OCI-LY7 (cell line): ENCODE data around the gene MRPL18. TPM values are rescaled to one million over a fixed set of nuclear protein-coding genes. Genes with fewer than 3 reads are reported as not detected.
"Not testable (repeated sequence)": the region's sequence is repeated elsewhere in the genome, so short reads cannot be mapped to it uniquely, and the experiment has no call there.

Experiments used
- BruUV-seq: library from RNA; stranded (reverse); fragments of 400-500 nt; replicated peaks from 2 replicates; lab custom pipeline; 2021; lab: Mats Ljungman, UMichigan
- CTCF ChIA-PET: fragments of 300-600 bp; sonication (Branson Sonifier 250); formaldehyde crosslinking; loops from one replicate; lab custom pipeline; 2022; ENCODE audit warnings: antibody characterized with exemption; ENCODE audit not compliant: unreplicated experiment; lab: Charles Lee
- POLR2A ChIA-PET: fragments of 300-600 bp; sonication (Branson Sonifier 250); formaldehyde crosslinking; loops from one replicate; lab custom pipeline; 2022; ENCODE audit warnings: antibody characterized with exemption; lab: Charles Lee
- DNase-seq: peaks from one replicate; pipeline ENCODE4 v3.0.0-alpha.2; 2015; ENCODE audit warnings: low spot score
- H2AFZ ChIP-seq: fragments of 200-600 bp; sonication (generic), shearing (Covaris generic); 2 replicates; pipeline ENCODE4 v1.6.1; 2014; ENCODE audit warnings: mild to moderate bottlenecking, antibody characterized with exemption, low read length, moderate library complexity
- H3K27ac ChIP-seq: fragments of 200-600 bp; sonication (generic); 2 replicates; pipeline ENCODE4 v1.5.1; 2014; ENCODE audit warnings: mixed run types, low read depth, mild to moderate bottlenecking, moderate library complexity, low read length, inconsistent platforms; ENCODE audit not compliant: poor library complexity, severe bottlenecking
- H3K36me3 ChIP-seq: fragments of 200-600 bp; sonication (generic); 2 replicates; pipeline ENCODE4 v1.6.1; 2014; ENCODE audit warnings: mild to moderate bottlenecking, antibody characterized with exemption, low read length, moderate library complexity, mixed read lengths; ENCODE audit not compliant: insufficient read depth
- H3K4me1 ChIP-seq: fragments of 200-600 bp; sonication (generic); 2 replicates; pipeline ENCODE4 v1.5.1; 2014; ENCODE audit warnings: mild to moderate bottlenecking, low read length; ENCODE audit not compliant: insufficient read depth, poor library complexity, severe bottlenecking
- H3K4me2 ChIP-seq: fragments of 200-600 bp; sonication (generic); 2 replicates; pipeline ENCODE4 v1.6.1; 2014; ENCODE audit warnings: mild to moderate bottlenecking, low read length
- H3K4me3 ChIP-seq: fragments of 200-600 bp; sonication (generic); 2 replicates; pipeline ENCODE4 v1.5.1; 2014; ENCODE audit warnings: mild to moderate bottlenecking, low read depth, low read length; ENCODE audit not compliant: poor library complexity, severe bottlenecking
- H3K79me2 ChIP-seq: fragments of 200-600 bp; sonication (generic); 2 replicates; pipeline ENCODE4 v1.6.1; 2016; ENCODE audit warnings: low read depth, mild to moderate bottlenecking, low read length, moderate library complexity, mixed read lengths; ENCODE audit not compliant: insufficient read depth
- H3K9me2 ChIP-seq: fragments of 200-600 bp; sonication (generic); 2 replicates; pipeline ENCODE4 v1.6.1; 2016; ENCODE audit warnings: mild to moderate bottlenecking, low read length, mixed read lengths; ENCODE audit not compliant: insufficient read depth
- H3K9me3 ChIP-seq: fragments of 200-600 bp; sonication (generic); 2 replicates; pipeline ENCODE4 v1.6.1; 2014; ENCODE audit warnings: mild to moderate bottlenecking, mixed run types, low read length, mixed read lengths
- H4K20me1 ChIP-seq: fragments of 200-600 bp; sonication (generic); 2 replicates; pipeline ENCODE4 v1.6.1; 2014; ENCODE audit warnings: mild to moderate bottlenecking, antibody characterized with exemption, low read length, moderate library complexity, mixed read lengths; ENCODE audit not compliant: insufficient read depth
- EZH2phosphoT487 ChIP-seq: fragments of 200-600 bp; sonication (generic); IDR thresholded peaks from 2 replicates; pipeline ENCODE4 v1.6.1; 2018; ENCODE audit warnings: low read depth, borderline replicate concordance, mild to moderate bottlenecking, mixed run types, antibody characterized with exemption, low read length, moderate library complexity, mixed read lengths
- intact Hi-C: fragments of 100-400 bp; cut with micrococcal nuclease; formaldehyde crosslinking; loops from one replicate; pipeline ENCODE4 v1.10.0; 2022; ENCODE audit not compliant: unreplicated experiment
- total RNA-seq, 2 experiments: library from RNA; depleted of rRNA in 1 of 2; stranded (reverse); fragments of >200 nt in 1 of 2; shearing (Covaris generic) in 1 of 2; gene quantifications; 2 replicates each; pipeline ENCODE4 v1.2.3, GENCODE V29; 2014 to 2022
- TF ChIP-seq, protein P1 (sequence below): fragments of 200-600 bp; sonication (generic); conservative IDR thresholded peaks from 2 replicates; pipeline ENCODE4 v1.5.1; 2014; ENCODE audit warnings: mild to moderate bottlenecking, antibody characterized with exemption, low read length, moderate library complexity, mixed read lengths

MRPL18 gene
- total RNA-seq, 2 experiments from 2014 or later = 117 to 128 TPM

DNA sequence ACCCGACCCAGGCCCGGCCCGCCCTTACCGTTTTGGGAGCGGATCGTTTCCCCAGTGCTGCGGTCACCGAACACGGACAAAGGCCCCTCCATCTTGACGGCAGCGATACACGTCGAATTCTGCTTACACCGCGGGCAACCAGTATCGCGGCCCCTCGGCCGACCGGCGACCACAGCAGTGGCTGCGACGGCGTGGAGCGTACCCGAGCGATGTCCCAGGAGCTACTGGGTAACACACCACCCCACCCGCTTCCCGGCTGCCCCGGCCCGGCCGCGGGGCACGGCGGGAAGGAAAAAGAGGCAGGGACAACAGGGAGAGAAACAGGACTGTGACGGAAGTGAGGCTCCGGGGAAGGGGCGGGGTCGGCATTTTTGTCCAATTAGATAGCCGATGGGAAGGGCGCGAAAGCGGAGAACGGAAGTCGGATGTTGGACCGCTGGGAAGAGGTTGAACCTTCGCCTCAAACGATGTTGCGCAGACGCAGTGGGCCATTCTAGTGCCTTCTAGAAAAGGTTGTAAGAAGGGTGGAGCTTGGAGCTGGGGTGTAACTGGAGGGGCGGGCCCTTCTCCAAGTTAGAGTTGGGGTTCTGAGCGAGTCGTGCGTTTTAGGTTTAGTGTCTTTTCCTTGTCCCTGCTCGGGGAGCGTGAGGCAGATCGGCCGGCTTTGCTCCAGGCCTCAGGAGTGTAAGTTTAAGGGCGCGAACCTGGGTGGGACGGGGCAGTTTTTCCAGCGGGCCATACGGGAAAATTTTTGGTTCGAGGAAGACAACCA lies 704 bp upstream of the MRPL18 start, which contains the start of gene TCP1:
TSS of gene TCP1 (minus strand) at position 226 of the 772 bp plus-strand sequence. CDS start at position 92, 134 bp downstream.
- ChIA-PET POLR2A (interaction anchor here (0.7 to 3.5 kb wide), 26 partner anchors 8 to 572 kb away, joined by 3 to 48 read pairs (median 4); partner anchors contain the start of genes ACAT2 and WTAP), CTCF (interaction anchor here (0.6 to 0.7 kb wide), 2 partner anchors 71 to 98 kb away, joined by 3 read pairs; no protein-coding TSS in a partner anchor)
- TF ChIP-seq EZH2phosphoT487 = no peak
- TF ChIP-seq, protein P1, sequence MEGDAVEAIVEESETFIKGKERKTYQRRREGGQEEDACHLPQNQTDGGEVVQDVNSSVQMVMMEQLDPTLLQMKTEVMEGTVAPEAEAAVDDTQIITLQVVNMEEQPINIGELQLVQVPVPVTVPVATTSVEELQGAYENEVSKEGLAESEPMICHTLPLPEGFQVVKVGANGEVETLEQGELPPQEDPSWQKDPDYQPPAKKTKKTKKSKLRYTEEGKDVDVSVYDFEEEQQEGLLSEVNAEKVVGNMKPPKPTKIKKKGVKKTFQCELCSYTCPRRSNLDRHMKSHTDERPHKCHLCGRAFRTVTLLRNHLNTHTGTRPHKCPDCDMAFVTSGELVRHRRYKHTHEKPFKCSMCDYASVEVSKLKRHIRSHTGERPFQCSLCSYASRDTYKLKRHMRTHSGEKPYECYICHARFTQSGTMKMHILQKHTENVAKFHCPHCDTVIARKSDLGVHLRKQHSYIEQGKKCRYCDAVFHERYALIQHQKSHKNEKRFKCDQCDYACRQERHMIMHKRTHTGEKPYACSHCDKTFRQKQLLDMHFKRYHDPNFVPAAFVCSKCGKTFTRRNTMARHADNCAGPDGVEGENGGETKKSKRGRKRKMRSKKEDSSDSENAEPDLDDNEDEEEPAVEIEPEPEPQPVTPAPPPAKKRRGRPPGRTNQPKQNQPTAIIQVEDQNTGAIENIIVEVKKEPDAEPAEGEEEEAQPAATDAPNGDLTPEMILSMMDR = no peak
- H3K36me3 ChIP-seq = peaks cover 86% of the 10 kb centered on the region
- peaks cover 62% of the 10 kb centered on the region for H3K4me1 ChIP-seq
- intact Hi-C loops = loop anchor here (1.0 to 10.0 kb wide), 5 partner anchors 27 to 175 kb away; partner anchors contain the start of genes ACAT2, IGF2R, SOD2 and WTAP
- peak within 1 kb of the TSS; percentile 98 for H3K4me2 ChIP-seq
- no TSS peak for BruUV-seq
- H3K4me3 ChIP-seq = peak within 1 kb of the TSS; percentile 99
- no peaks in the 10 kb centered on the region for H3K9me2 ChIP-seq
- peak; percentile 99 for DNase-seq
- H3K9me3 ChIP-seq = no peaks in the 10 kb centered on the region
- peak within 1 kb of the TSS; percentile 81; the same call in 1 of the 2 replicates for H2AFZ ChIP-seq
- peak within 1 kb of the TSS; percentile 88 for H3K27ac ChIP-seq
- peaks cover 49% of the 10 kb centered on the region for H4K20me1 ChIP-seq
- H3K79me2 ChIP-seq = peaks cover 90% of the 10 kb centered on the region

DNA sequence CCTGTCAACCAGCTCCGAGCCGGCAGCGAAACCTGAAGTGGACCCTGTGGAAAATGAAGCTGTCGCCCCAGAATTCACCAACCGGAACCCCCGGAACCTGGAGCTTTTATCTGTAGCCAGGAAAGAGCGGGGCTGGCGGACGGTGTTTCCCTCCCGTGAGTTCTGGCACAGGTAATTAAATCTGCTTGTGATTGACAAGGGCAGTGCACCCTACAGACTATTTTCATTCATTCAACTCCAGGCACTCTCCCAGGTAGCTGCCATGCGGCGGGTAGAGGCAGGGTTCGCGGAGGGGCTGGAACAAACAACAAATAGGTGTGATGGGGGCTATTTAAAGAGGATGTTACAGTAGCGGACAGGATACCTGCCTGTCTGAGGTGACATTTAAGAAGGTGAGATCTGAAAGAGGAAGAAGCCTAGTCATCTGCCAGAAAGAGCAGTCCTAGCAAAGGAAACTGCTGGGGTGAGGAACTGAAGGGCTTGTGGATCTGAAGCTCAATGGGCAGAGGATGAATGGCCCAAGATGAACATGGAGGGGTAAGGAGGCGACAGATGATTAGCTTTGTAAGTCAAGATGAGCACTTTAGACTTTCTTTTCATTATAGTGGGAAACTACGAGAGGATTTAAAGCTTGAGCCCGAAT lies 810 bp downstream of the MRPL18 start:
- H4K20me1 ChIP-seq = peaks cover 34% of the 10 kb centered on the region
- ChIA-PET CTCF (interaction anchor here (0.9 kb wide), 1 partner anchor 64 kb away, joined by 4 read pairs; the partner anchor contains the start of gene WTAP), POLR2A (interaction anchor here (0.6 to 3.5 kb wide), 16 partner anchors 14 to 177 kb away, joined by 3 to 48 read pairs (median 4); partner anchors contain the start of genes ACAT2 and WTAP)
- no TSS peak for BruUV-seq
- peak overlapping the region; percentile 88 for H3K27ac ChIP-seq
- H3K9me2 ChIP-seq = no peaks in the 10 kb centered on the region
- peaks cover 68% of the 10 kb centered on the region for H3K4me1 ChIP-seq
- H3K4me3 ChIP-seq = peak overlapping the region; percentile 99
- DNase-seq = peak; percentile 55
- intact Hi-C loops = loop anchor here (2.0 to 10.0 kb wide), 2 partner anchors 62 to 174 kb away; partner anchors contain the start of gene IGF2R
- peak overlapping the region; percentile 98 for H3K4me2 ChIP-seq
- peaks cover 73% of the 10 kb centered on the region for H3K36me3 ChIP-seq
- no peak for TF ChIP-seq EZH2phosphoT487
- TF ChIP-seq, protein P1 = no peak
- H3K9me3 ChIP-seq = no peaks in the 10 kb centered on the region
- H3K79me2 ChIP-seq = peaks cover 82% of the 10 kb centered on the region
- H2AFZ ChIP-seq = peak overlapping the region; percentile 28; the same call in 1 of the 2 replicates

DNA sequence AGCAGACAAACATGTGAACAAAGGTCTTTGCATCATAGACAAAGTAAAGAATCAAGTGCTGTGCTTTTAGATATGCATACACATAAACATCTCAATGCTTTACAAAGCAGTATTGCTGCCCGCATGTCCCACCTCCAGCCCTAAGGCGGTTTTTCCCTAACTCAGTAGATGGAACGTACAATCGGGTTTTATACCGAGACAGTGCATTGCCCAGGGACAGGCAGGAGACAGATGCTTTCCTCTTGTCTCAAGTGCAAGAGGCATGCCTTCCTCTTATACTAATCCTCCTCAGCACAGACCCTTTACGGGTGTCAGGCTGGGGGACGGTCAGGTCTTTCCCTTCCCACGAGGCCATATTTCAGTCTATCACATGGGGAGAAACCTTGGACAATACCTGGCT lies 4.7 kb downstream of the MRPL18 start:
- H3K4me1 ChIP-seq = peaks cover 64% of the 10 kb centered on the region
- CTCF ChIA-PET, H3K9me3 ChIP-seq, H3K9me2 ChIP-seq, H2AFZ ChIP-seq, H3K4me3 ChIP-seq, H4K20me1 ChIP-seq, BruUV-seq, H3K4me2 ChIP-seq, DNase-seq: not testable (repeated sequence)
- intact Hi-C loops = loop anchor here (10.0 kb wide), 1 partner anchor 170 kb away; the partner anchor contains the start of gene IGF2R
- peak overlapping the region; percentile 42 for H3K27ac ChIP-seq
- peaks cover 61% of the 10 kb centered on the region for H3K79me2 ChIP-seq
- POLR2A ChIA-PET = interaction anchor here (1.0 kb wide), 1 partner anchor 13 kb away, joined by 4 read pairs; no protein-coding TSS in a partner anchor
- H3K36me3 ChIP-seq = peaks cover 80% of the 10 kb centered on the region
